ENCODE results near the gene SFT2D1. TPM values are rescaled to one million over a fixed set of nuclear protein-coding genes. Genes with fewer than 3 reads are reported as not detected.

SFT2D1 gene
- total and polyA plus RNA-seq, 2 experiments from 2014 or later: 51.4 to 103 TPM

DNA sequence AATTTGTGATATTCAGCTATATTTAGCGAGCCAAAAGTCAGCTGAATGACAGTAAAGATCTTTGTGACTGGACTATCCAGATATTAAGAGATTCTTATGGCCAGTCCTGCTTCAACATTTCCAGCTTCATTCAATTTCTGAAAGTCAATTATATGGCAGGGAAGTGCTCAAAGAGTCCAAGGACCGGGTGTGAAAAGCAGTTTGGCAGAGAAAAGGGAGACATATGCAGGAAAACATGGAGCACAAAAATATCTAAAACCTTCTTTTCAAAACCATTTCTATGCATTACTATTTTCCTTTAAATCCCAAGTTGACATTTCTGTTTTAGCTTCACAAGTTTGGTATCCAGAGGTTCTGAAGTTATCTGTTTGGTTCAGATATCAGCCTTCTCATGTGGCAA, 35.4 kb upstream of the SFT2D1 start:
- peaks cover 28% of the 10 kb centered on the region; the same call in 1 of the 2 replicates for H3K79me2 ChIP-seq (ENCODE audit: insufficient read depth)
- in situ Hi-C loops (cut with MboI): no loop called here
- 69 to 70% methylated on average over 2 of the region's 2 CpGs for WGBS, 2 experiments (ENCODE audit: low coverage in 1 of 2, low lambda C conversion rate in 2 of 2, missing lambda C conversion rate in 2 of 2)

GRCh38 chr6:166375013-166375412, 32.7 kb upstream of the SFT2D1 start:
- WGBS, 2 experiments (ENCODE audit: low coverage in 1 of 2, low lambda C conversion rate in 2 of 2, missing lambda C conversion rate in 2 of 2): 93 to 95% methylated on average over 1 of the region's 1 CpG
- no peaks in the 10 kb centered on the region for H4K20me1 ChIP-seq (ENCODE audit: insufficient read depth)
- H3K79me2 ChIP-seq (ENCODE audit: insufficient read depth): peaks cover 10% of the 10 kb centered on the region; the same call in 1 of the 2 replicates
- DNase-seq: no peak
- H3K9me2 ChIP-seq (ENCODE audit: insufficient read depth): peaks cover 4% of the 10 kb centered on the region; the same call in 1 of the 2 replicates
- H3K4me1 ChIP-seq (ENCODE audit: insufficient read depth): no peaks in the 10 kb centered on the region
- H3K4me3 ChIP-seq: no peak overlapping the region
- TF ChIP-seq EZH2 (IDR thresholded peaks at IDR 0.05; ENCODE audit: insufficient read depth, poor library complexity, severe bottlenecking) (no peak), EZH2phosphoT487 (IDR thresholded peaks at IDR 0.05; ENCODE audit: insufficient read depth, low read depth) (no peak)
- no peak overlapping the region for H3K9ac ChIP-seq
- in situ Hi-C loops (cut with MboI): no loop called here
- no peaks in the 10 kb centered on the region for H3K27me3 ChIP-seq (replicated peaks; ENCODE audit: insufficient read depth)
- no peaks in the 10 kb centered on the region for H3K36me3 ChIP-seq (ENCODE audit: low read depth)
- H3K4me2 ChIP-seq (ENCODE audit: unreplicated experiment): no peak overlapping the region
- H3K27ac ChIP-seq: no peak overlapping the region
- H3F3A ChIP-seq (ENCODE audit: insufficient read depth): no peaks in the 10 kb centered on the region
- H2AFZ ChIP-seq: no peak overlapping the region
- no peaks in the 10 kb centered on the region for H3K9me3 ChIP-seq (ENCODE audit: low read depth)

More for the DNA sequence above, 35.4 kb upstream of the SFT2D1 start:
- Histone ChIP-seq H2AFZ (no peak overlapping the region), H3K9me3 (ENCODE audit: low read depth) (no peaks in the 10 kb centered on the region), H3K27me3 (replicated peaks; ENCODE audit: insufficient read depth) (no peaks in the 10 kb centered on the region), H3F3A (ENCODE audit: insufficient read depth) (no peaks in the 10 kb centered on the region), H3K9ac (no peak overlapping the region), H3K4me3 (no peak overlapping the region), H3K4me1 (ENCODE audit: insufficient read depth) (0 out of 2 replicates have a peak, but pooled peaks cover 4% of the 10 kb centered on the region), H4K20me1 (ENCODE audit: insufficient read depth) (no peaks in the 10 kb centered on the region), H3K27ac (no peak overlapping the region), H3K4me2 (ENCODE audit: unreplicated experiment) (no peak overlapping the region), H3K36me3 (ENCODE audit: low read depth) (no peaks in the 10 kb centered on the region), H3K9me2 (ENCODE audit: insufficient read depth) (peaks cover 4% of the 10 kb centered on the region; the same call in 1 of the 2 replicates)
- no peak for TF ChIP-seq EZH2phosphoT487 (IDR thresholded peaks at IDR 0.05; ENCODE audit: insufficient read depth, low read depth)
- no peak for TF ChIP-seq EZH2 (IDR thresholded peaks at IDR 0.05; ENCODE audit: insufficient read depth, poor library complexity, severe bottlenecking)
- DNase-seq: no peak

DNA sequence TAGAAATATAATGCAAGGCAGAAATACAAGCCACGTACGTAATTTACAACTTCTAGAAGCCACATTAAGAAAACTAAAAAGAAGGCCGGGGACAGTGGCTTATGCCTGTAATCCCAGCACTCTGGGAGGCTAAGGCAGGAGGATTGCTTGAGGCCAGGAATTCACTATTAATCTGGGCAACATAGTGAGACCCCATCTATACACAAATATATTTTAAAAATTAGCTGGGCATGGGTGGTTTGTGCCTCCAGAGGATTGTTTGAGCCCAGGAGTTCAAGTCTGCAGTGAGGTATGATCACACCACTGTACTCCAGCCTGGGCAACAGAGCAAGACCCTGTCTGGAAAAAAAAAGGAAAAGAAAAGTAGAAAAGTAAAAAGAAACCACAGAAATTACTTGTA, 28.1 kb upstream of the SFT2D1 start:
- Histone ChIP-seq H3K36me3 (ENCODE audit: low read depth) (no peaks in the 10 kb centered on the region), H3K27ac (no peak overlapping the region), H3K9me2 (ENCODE audit: insufficient read depth) (peaks cover 4% of the 10 kb centered on the region; the same call in 1 of the 2 replicates), H3K9me3 (ENCODE audit: low read depth) (no peaks in the 10 kb centered on the region), H4K20me1 (ENCODE audit: insufficient read depth) (no peaks in the 10 kb centered on the region), H3K27me3 (replicated peaks; ENCODE audit: insufficient read depth) (no peaks in the 10 kb centered on the region), H2AFZ (no peak overlapping the region), H3K4me2 (ENCODE audit: unreplicated experiment) (no peak overlapping the region), H3K4me3 (no peak overlapping the region), H3K79me2 (ENCODE audit: insufficient read depth) (no peaks in the 10 kb centered on the region), H3K9ac (no peak overlapping the region), H3F3A (ENCODE audit: insufficient read depth) (peaks cover 9% of the 10 kb centered on the region; the same call in 1 of the 2 replicates), H3K4me1 (ENCODE audit: insufficient read depth) (peaks cover 5% of the 10 kb centered on the region)
- no peak for DNase-seq
- no peak for TF ChIP-seq EZH2 (IDR thresholded peaks at IDR 0.05; ENCODE audit: insufficient read depth, poor library complexity, severe bottlenecking)
- no peak for TF ChIP-seq EZH2phosphoT487 (IDR thresholded peaks at IDR 0.05; ENCODE audit: insufficient read depth, low read depth)
- 95 to 97% methylated on average over 3 of the region's 3 CpGs for WGBS, 2 experiments (ENCODE audit: low coverage in 1 of 2, low lambda C conversion rate in 2 of 2, missing lambda C conversion rate in 2 of 2)
- in situ Hi-C loops (cut with MboI): no loop called here

GRCh38 chr6:166369782-166370181, 27.4 kb upstream of the SFT2D1 start:
- TF ChIP-seq EZH2phosphoT487 (IDR thresholded peaks at IDR 0.05; ENCODE audit: insufficient read depth, low read depth): no peak
- no peaks in the 10 kb centered on the region for H4K20me1 ChIP-seq (ENCODE audit: insufficient read depth)
- no peaks in the 10 kb centered on the region for H3K36me3 ChIP-seq (ENCODE audit: low read depth)

DNA sequence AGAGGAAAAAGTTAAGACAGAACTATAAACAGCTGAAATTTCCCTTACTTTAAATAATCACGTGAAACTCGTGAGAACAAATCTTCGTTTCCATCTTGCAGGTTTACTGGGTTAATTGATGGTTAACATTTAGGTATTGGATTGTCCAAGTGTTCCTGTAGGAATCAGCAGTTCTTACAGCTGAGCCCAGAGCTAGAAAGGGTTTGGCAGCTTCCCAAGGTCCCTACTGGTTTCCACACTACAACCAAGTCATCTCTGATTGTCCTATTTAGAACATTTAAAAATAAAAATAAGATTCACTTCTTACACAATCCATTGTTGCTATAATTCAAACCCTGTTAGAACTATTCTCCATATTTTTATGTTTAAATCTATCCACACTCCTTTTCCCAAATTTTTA, 24.6 kb upstream of the SFT2D1 start:
- Histone ChIP-seq H3K4me3 (no peak overlapping the region), H3F3A (ENCODE audit: insufficient read depth) (peaks cover 18% of the 10 kb centered on the region), H3K36me3 (ENCODE audit: low read depth) (no peaks in the 10 kb centered on the region), H3K9me3 (ENCODE audit: low read depth) (no peaks in the 10 kb centered on the region), H3K4me1 (ENCODE audit: insufficient read depth) (peaks cover 15% of the 10 kb centered on the region), H3K27ac (no peak overlapping the region), H3K79me2 (ENCODE audit: insufficient read depth) (no peaks in the 10 kb centered on the region), H3K9me2 (ENCODE audit: insufficient read depth) (no peaks in the 10 kb centered on the region), H3K27me3 (replicated peaks; ENCODE audit: insufficient read depth) (no peaks in the 10 kb centered on the region), H2AFZ (no peak overlapping the region), H4K20me1 (ENCODE audit: insufficient read depth) (no peaks in the 10 kb centered on the region), H3K4me2 (ENCODE audit: unreplicated experiment) (no peak overlapping the region), H3K9ac (no peak overlapping the region)
- WGBS, 2 experiments (ENCODE audit: low coverage in 1 of 2, low lambda C conversion rate in 2 of 2, missing lambda C conversion rate in 2 of 2): 95 to 97% methylated on average over 3 of the region's 3 CpGs
- TF ChIP-seq EZH2phosphoT487 (IDR thresholded peaks at IDR 0.05; ENCODE audit: insufficient read depth, low read depth) (no peak), EZH2 (IDR thresholded peaks at IDR 0.05; ENCODE audit: insufficient read depth, poor library complexity, severe bottlenecking) (no peak)
- in situ Hi-C loops (cut with MboI): no loop called here
- no peak for DNase-seq

More at GRCh38 chr6:166369782-166370181, 27.4 kb upstream of the SFT2D1 start:
- Histone ChIP-seq H3K9me3 (ENCODE audit: low read depth) (no peaks in the 10 kb centered on the region), H3K4me3 (no peak overlapping the region), H3K4me1 (ENCODE audit: insufficient read depth) (peaks cover 12% of the 10 kb centered on the region), H3K27ac (no peak overlapping the region), H3K9ac (no peak overlapping the region), H3K9me2 (ENCODE audit: insufficient read depth) (peaks cover 4% of the 10 kb centered on the region; the same call in 1 of the 2 replicates), H3F3A (ENCODE audit: insufficient read depth) (peaks cover 17% of the 10 kb centered on the region), H3K4me2 (ENCODE audit: unreplicated experiment) (no peak overlapping the region), H3K79me2 (ENCODE audit: insufficient read depth) (no peaks in the 10 kb centered on the region), H2AFZ (no peak overlapping the region), H3K27me3 (replicated peaks; ENCODE audit: insufficient read depth) (no peaks in the 10 kb centered on the region)
- DNase-seq: no peak
- WGBS, 2 experiments (ENCODE audit: low coverage in 1 of 2, low lambda C conversion rate in 2 of 2, missing lambda C conversion rate in 2 of 2): 90 to 92% methylated on average over 3 of the region's 3 CpGs
- in situ Hi-C loops (cut with MboI): no loop called here
